ENCODE measurements around the gene ZNF132.
"Not testable (repeated sequence)": the region's sequence is repeated elsewhere in the genome, so short reads cannot be mapped to it uniquely, and the experiment has no call there.

Gene ZNF132

DNA sequence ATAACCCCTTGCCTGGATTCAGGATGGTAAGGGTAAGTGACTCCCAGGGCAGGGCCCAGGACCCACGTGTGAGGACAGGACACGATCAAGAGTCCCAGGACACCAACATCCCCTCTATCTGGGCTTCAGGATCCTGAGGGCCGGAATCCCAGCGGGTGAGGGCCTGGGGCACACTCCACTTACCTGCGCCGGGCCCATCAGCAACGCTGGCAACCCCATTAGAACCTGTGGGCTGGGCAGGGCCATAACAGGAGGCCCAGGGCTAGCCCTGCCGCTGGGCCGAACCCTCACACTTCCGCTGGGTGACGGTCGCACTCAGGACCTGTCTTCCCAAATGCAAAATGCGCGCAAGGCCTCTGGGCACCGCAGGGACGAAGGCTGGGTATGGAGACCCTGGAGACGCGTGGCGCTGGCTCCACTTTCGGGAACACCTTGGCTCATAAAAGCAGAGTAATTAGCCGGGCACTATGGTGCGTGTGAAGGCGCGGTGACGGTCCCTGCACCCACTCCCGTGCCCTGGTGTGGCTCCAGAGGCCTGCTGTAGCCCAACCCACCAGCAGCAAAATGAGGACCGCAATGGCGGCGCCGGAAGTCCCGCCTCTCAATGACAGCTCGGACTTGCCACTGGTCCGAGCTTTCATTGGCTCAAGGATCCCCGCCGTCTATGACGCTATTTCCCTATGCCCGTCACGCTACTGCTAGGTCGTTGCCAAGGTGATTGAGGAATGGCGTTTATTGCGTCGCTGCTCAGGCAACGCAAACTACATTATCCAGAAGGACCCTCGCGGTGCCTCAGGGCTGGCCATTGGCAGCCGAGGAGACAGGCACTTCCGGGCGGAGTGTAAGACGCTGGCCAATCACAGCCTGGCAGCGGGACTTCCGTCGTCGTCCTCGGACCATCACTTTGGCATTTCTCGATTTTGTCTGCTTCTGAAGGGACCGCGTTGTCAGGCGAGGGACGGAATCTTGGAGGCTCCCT, at the start of gene ZNF132:
TSS of gene ZNF132 (minus strand) at position 578 of the 979 bp plus-strand sequence. CDS start at position 246, 332 bp downstream.
- peak; percentile 98 to 99 for DNase-seq

DNA sequence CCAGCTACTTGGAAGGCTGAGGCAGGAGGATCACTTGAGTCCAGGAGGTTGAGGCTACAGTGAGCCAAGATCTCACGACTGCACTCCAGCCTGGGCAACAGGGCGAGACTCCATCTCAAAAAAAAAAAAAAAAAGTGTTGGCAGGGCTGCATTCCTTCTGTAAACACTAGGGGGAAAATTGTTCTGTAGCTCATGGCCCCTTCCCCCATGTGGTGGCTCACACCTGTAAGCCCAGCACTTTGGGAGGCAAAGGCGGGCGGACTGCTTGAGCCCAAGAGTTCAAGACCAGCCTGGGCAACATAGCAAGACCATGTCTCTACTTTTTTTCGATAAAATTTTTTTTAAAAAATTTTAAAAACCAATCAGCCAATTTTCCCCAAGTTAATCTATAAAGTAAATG, 44.4 kb upstream of the ZNF132 start:
- DNase-seq = not testable (repeated sequence)

DNA sequence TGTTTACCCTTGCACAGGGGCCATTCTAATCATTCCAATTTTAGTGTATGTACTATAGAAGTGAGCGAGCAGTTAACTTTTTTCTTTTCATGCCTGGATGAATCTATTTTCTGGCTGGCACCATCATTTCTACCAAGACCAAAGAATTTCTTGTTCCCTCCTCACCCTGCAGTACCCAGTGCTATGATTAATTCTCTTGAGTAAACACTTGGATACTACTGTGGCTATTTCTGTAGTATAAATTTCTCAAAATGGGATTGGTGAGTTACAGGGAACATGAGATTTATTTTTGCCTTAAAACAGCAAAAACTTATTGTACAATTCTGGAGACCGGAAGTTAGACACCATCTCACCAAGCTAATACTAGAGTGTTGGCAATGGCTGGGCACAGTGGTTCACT, 43.8 kb upstream of the ZNF132 start:
- DNase-seq = no peak

DNA sequence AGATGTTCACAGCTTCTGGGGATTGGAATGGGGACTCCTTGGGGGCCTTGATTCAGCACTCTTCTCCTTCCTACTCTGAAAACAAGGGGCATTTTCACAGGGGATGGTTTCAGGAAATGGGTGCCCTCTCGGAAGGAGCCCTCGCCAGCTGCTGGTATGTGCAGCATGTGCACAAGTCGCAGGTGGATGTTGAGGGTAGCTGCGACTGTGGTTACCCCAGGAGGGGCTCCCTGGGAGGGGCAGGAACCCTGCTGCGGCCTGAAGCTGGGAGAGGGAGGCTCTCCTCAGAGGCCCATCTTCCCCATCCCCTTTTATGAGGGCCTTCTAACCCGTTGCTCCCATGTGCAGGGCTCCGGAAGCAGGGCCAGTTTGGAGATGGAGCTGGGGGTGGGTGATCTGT, 42.4 kb upstream of the ZNF132 start:
- no peak for DNase-seq

DNA sequence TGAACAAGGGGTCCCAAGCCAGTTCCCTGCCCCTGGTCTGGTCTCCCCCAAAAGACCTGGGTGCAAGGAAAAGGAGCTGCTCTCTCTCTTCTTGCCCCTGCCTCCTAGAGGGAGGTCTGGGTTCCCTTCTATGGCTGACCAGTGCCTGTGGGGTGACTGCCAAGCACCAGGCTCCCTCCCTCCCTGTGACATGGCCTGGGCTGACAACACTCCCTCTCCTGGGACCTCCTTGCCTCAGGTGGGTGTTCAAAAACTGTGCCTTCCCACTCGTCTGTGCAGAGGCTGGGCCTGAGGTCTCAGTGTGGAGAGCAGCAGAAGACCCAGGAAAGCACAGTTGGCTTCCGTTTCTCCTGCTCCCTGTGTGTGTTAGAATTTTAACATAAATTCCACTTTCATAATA, 40.9 kb upstream of the ZNF132 start:
- DNase-seq = no peak

DNA sequence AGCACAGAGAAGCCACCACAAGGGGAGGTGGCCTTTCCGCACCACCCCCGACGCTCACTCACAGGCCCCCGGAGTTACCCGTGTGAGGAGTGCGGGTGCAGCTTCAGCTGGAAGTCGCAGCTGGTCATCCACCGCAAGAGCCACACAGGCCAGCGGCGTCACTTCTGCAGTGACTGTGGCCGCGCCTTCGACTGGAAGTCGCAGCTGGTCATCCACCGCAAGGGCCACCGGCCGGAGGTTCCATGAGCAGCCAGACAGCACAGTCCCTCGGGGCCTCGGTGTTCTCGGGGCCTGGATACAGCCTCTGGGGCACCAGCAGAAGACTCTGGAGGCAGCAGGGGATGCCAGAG, 40.5 kb upstream of the ZNF132 start:
- no peak for DNase-seq

DNA sequence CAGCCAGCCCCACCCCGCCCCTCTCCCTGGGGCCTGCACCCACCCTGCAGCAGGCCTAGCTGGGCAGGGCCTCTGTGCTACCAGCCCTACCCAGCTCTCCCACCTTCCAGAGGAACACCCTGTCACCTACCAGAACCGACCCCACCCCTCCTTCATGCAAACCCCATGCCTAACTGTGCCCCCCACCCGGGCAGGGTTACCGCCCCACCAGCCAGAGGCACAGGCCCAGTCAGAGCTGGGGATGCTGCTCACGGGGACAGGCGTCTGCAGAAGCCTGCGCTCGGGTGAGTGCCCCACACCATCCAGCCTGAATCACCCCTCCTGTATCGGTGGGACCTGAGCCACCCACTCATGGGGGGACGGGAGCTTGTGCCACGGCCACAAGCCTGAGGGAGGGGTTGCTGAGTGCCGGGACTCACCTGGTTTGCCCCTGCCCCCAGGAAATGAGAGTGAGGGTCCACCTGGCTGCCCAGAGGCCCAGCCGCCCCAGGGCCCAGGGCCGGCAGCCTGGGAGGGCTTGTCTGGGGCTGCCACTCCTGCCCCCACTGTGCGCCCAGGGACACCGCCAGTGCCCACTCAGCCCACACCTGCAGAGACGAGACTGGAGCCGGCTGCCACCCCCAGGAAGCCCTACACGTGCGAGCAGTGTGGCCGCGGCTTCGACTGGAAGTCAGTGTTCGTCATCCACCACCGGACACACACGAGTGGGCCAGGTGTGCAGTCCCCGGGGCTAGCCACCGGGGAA, 40.0 kb upstream of the ZNF132 start:
- DNase-seq = no peak

DNA sequence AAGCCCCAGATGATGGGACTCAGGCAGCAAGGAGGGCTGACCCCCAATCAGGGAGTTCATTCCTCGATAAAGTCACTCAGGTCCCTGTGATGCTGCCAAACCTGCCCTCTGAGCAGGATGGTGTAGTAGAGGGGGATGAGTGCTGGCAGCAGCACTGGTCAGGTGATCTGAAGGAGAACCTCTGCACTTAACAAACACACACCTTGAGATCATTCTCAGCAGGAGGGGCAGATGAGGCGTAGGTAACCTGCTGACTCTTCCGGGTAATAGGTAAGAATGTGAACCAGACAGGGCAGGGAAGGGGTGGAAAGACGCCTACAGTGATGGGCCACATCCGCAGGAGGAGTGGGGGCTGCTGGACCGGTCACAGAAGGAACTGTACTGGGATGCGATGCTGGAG, 39.4 kb upstream of the ZNF132 start:
- no peak for DNase-seq

DNA sequence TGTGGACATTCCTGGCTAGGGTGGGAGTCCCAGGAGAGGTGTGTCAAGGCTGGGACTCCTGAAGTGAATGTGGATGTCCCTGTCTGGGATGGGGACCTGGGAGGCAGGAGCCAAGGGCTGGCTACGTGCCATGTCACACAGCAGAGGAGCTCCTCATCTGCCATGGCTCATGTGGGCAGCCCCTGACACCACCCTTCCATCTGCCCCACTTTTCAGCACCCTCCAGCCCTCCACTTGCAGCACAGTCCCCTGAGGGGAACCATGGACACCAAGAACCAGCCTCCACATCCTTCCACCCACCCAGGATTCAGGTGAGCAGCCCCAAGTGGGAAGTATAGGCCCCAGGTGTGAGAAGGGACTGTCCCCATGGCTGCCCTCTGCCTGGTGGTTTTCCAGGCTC, 37.9 kb upstream of the ZNF132 start:
- DNase-seq = no peak

DNA sequence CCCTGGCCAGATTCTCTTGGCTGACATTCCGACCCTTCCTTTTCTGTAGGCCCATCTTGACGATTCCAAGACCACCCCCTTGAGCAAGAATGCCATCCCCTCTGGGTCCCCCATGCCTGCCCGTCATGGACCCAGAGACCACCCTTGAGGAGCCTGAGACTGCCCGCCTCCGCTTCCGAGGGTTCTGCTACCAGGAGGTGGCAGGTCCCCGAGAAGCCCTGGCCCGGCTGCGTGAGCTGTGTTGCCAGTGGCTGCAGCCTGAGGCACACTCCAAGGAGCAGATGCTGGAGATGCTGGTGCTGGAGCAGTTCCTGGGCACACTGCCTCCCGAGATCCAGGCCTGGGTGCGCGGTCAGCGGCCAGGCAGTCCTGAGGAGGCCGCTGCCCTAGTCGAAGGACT, 37.2 kb upstream of the ZNF132 start:
- no peak for DNase-seq

DNA sequence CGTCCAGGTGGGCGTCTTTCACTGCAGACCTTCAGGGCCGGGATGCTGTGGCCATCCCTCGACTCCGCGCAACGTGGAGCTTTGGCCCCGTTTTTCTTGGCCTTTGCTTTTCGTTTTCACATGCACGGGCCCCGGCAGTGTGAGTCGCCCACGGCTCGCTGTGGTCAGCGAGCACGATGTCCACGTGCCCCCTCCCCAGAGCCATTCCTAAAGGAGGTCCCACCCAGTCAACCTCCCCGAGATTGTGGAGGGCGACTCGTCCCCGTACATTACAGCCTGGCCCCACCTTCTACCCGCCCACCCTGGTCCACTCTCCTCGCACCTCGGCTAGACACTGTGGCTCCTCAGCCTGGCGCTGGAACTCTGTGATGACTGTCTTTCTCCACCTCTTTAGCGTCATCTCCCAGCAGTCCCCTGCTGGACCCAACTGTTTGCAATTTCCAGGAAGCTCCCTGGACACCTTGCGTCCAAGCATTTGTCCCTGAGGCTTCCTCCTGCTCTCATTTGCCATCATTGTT, 36.6 kb upstream of the ZNF132 start:
- DNase-seq = no peak

DNA sequence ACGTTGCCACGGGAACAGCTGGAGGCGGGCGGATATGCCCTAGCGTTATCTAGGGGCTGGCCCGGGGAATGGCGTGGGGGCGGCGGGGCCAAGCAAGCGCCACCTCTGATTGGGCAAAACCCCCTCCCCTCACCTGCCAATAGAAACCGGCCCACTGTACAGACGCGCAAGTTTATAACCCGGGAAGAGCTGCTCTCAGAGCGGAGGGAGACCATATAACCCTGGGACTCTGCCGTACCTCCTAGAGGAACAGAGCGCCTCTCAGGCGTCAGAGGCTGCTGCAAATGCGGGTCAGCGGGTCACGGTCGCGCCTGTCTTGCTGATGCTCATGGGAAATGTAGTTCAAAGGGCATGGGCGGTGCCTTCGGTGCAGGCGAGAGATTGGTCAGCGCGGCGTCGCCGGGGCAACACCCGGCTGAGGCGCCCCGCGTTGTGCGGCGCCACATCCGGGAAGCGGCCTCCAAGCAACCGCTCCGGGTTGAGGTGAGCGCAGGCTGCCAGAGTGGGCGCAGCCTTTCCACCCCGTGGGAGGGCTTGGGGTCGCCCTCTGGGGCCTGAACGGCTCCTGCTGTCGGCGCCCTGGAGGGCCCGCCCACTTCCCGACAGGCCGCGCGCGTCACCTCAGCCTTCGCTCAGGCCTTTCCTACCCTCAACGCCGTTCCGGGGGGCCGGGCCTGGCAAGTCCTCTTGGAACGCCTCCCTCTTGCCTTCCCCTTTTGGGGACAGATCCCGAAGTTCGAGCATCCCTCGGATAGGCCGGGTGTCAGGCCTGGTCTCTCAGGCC, 36.0 kb upstream of the ZNF132 start, which contains the start of gene ZNF446:
TSS of gene ZNF446 (plus strand) at position 639 of the 784 bp plus-strand sequence. CDS start 867 bp downstream, outside the sequence.
- peak; percentile 96 for DNase-seq

DNA sequence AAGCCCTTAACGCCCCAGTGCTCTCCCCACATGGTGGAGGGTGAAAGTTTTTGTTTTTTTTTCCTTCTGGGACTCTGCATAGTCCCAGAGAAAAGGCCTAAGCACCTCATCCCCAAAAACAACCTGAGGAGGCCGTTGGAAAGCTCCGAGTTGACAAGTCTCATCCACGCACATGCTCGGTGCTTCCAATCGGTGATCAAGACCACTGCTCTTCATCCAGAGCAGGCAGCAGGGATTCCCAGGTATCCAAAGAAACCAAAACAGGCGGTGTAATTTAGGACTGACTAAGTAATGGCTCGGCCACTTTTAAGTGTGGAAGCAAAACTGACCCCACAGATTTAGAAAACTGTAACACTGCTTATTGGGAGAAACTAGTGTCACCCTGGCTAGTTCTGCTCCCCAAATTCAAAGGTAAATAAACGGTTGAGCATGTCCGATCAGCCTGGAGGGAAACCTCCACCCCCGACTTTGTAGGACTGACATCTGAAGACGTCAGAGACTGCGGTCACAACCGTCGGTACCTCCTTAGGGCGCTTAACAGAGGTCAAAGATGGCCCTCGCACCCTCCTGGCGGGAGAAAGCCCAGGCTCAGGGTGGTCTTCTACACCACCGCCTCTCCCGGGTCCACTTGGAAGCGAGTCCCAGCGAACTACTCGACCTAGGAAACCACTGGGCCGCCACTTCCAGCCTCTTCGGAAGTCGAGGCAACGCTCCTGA, 35.2 kb upstream of the ZNF132 start:
- no peak for DNase-seq

DNA sequence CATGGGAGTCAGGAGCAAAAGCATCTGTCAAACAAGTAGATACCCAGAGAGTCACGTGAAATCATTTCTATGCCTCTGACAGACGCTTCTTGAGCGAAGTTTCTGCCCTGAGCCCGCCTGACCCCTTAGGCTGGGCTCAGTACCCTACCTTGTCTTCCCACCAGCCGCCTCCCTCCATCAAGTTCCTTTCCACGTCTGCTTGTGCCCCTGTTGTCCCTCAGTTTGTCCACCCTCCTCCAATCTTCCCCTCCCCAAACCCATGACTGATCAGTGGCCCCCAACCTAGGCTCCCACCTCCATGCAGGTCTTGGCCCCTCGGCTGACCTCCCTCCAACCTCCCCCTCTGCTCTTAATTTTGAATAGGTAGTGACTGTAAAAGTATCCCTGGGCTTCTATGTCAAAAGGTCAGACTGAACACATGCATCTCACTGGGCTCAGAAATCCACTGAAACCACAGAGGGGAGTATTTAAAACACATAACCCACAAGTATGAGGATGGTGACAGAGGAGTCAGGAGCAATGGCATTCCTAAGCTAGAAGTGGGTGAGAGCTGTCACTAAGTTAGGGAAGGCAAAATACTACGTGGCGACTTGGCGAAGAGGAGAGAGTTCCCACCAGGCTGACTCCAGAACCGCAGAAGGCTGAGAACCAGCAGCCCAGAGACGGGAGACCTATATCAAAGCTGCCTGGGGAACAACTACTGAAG, 34.5 kb upstream of the ZNF132 start:
- DNase-seq = no peak

DNA sequence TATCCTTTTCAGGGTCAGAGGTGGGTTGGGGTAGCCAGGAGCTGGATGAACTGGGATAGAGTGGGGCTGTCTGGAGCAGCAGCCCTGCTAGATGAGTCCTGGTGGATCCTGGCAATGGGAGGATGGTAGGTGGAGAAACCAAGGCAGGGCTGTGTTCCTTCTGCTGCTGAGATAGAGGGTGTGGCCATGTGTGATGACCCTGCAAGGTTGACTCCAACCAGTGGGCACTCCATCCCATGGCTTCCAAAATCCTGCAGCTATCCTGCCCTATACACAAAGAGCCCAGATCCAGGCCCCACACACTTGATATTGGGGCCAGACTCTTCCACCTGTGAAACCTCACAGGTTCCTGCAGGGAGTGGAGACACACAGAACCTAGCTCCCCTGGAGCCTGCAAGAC, 33.8 kb upstream of the ZNF132 start:
- no peak for DNase-seq

DNA sequence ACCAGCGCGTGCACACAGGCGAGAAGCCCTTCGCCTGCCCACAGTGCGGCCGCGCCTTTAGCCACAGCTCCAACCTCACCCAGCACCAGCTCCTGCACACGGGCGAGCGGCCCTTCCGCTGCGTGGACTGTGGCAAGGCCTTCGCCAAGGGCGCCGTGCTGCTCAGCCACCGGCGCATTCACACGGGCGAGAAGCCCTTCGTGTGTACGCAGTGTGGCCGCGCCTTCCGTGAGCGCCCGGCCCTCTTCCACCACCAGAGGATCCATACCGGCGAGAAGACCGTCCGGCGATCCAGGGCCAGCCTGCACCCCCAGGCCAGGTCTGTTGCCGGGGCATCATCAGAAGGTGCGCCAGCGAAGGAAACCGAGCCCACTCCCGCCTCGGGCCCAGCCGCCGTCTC, 31.8 kb upstream of the ZNF132 start:
- DNase-seq = no peak

DNA sequence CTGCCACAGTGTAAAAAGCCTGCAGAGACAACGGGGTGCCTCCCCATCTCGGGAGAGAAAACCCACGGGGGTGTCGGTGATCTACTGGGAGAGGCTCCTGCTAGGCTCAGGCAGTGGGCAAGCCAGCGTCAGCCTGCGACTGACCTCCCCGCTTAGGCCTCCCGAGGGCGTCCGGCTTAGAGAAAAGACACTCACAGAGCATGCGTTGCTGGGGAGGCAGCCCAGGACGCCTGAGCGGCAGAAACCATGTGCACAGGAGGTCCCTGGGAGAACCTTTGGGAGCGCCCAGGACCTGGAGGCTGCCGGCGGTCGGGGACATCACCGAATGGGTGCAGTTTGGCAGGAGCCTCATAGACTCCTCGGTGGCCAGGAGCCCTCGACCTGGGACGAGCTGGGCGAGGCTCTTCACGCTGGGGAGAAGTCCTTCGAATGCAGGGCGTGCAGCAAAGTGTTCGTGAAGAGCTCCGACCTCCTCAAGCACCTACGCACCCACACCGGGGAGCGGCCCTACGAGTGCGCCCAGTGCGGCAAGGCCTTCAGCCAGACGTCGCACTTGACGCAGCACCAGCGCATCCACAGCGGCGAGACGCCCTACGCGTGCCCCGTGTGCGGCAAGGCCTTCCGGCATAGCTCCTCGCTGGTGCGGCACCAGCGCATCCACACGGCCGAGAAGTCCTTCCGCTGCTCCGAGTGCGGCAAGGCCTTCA, 31.0 kb upstream of the ZNF132 start:
- DNase-seq = not testable (repeated sequence)

DNA sequence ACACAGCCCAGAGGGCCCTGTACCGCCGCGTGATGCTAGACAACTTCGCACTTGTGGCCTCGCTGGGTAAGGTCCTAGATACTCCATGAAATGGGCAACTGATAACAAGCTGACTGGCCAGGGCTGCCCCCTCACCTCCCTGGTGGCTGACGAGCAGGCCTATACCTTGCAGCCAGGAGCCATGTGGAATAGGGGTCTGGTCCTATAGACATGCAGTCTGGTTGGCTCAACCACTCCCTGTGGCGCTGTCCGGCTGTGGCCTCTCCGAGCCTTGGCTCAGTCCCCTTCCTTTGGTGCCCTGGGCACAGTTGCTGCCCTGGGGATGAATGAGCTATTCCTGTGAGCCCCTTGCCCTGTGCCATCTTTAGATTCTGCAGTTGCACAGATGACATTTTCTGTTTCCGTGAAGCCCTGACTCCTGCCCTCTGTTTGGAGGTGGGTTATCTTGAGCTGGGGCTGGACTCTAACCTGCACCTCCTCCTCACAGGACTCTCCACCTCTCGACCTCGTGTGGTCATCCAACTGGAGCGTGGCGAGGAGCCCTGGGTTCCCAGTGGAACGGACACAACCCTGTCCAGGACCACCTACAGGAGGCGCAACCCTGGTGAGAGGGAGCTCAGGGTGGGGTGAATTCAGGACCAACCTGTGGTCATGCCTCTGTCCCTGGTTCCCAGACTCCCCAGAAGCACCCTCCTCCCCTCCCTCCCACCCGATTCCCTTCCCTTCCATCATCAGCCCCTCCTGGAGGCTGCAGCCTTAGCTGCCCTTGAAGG, 29.5 kb upstream of the ZNF132 start:
- no peak for DNase-seq

DNA sequence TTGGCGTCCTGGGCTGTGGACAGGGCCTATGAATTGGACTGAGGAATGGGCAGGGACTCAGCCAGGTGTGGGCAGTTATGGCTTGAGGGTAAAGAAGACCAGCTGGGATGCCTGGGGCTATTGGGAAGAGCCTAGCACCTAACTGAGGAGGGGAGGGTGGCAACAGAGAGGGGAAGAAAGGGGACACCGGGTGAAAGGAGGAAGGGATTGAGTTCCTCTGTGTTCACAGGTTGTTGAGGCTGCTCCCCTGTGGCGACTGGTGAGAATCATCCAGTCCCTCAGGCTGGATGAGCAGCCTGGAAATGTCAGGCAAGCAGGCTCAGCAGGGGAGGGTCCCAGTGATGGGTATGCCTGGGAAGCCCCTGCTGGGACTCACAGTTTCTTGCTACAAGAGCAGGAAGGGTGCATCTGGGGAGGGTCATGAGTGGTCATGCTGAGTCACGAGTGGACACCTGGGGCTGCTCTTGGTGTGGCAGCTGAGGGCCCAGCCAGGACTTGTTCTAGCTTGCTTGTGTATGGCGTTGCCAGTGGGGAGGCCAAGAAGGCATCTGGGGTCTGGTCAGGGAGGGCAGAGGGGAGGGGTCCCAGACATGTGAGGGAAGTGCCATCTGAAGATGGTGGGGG, 28.4 kb upstream of the ZNF132 start:
- DNase-seq = no peak

Data from CD4-positive, alpha-beta T cell treated with Interleukin-1 beta for 1 hour (primary cell).